SKM-1 treated with dmso at 0.1 percent for 144 hours (cell line): ENCODE data around the gene MMD.
"Not testable (repeated sequence)": the region's sequence is repeated elsewhere in the genome, so short reads cannot be mapped to it uniquely, and the experiment has no call there.

Experiments used
- DNase-seq: peaks from one replicate; lab custom pipeline; 2025; ENCODE audit not compliant: unreplicated experiment; lab: John Stamatoyannopoulos, UW

MMD gene

GRCh38 chr17:55444471-55445441 lies 23.1 kb upstream of the MMD start:
- peak; percentile 40 for DNase-seq

GRCh38 chr17:55443904-55444303 lies 22.3 kb upstream of the MMD start:
- DNase-seq: no peak

- no peak for DNase-seq
Measured at GRCh38 chr17:55442953-55443683, 21.5 kb upstream of the MMD start.

DNA sequence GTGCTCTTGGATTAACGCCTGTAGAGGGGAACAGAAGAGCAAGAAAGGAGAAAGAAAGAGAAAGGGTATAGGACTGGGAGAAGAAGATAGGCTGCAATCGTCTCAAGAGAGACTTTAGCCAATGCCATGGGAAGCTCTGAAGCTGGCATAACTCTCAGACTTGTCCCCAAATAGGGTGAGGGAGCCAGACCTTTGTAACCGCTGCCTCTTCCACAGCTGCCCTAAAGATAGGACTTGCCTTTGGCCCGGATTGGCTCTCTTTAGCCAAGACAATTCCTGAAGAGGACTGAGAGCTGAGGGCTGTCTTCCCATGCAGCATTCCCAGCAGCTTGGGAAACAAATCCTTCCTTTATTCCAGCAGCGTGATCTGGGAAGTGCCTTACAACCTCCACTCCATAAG lies 20.8 kb upstream of the MMD start:
- no peak for DNase-seq

DNA sequence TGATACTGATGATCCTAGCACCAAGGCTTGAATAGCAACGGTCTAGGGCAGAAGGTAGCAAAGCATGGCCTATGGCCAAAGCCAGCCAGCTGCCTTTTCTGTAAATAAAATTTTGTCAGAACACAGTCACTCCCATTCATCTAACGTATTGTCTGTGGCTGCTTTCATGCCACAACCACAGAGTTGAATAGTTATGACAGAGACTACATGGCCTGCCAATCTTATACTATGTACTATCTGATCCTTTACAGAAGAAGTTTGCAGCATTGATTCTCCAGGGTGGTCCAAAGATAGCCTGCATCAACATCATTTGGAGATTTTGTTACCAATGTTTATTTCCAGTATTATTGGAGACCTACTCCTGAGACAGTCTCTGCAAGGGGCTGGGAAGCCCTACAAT lies 19.9 kb upstream of the MMD start:
- DNase-seq: no peak

- no peak for DNase-seq
Measured at GRCh38 chr17:55440391-55440790, 18.8 kb upstream of the MMD start.

DNA sequence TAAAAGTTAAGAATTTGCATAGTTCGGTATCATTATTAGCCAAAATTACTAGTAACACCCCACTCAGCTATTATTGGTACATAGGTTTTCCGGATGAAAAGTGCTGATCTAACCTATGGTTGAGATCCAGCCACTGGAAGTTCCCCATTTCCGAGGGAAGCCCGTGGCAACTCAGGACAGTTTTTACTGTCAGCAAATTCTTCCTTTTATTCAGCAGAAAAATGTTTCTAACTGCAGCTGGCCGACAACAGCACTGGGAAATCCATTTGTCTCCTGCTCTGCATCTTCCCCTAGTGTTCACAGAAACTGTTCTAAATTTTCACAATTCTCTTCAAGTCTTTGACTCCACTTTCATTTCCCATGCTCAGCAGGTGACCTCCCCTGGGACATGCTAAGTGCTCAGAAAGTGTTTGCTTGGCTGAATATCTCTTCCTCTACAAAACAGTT lies 15.5 kb upstream of the MMD start:
- peak; percentile 13 for DNase-seq

DNA sequence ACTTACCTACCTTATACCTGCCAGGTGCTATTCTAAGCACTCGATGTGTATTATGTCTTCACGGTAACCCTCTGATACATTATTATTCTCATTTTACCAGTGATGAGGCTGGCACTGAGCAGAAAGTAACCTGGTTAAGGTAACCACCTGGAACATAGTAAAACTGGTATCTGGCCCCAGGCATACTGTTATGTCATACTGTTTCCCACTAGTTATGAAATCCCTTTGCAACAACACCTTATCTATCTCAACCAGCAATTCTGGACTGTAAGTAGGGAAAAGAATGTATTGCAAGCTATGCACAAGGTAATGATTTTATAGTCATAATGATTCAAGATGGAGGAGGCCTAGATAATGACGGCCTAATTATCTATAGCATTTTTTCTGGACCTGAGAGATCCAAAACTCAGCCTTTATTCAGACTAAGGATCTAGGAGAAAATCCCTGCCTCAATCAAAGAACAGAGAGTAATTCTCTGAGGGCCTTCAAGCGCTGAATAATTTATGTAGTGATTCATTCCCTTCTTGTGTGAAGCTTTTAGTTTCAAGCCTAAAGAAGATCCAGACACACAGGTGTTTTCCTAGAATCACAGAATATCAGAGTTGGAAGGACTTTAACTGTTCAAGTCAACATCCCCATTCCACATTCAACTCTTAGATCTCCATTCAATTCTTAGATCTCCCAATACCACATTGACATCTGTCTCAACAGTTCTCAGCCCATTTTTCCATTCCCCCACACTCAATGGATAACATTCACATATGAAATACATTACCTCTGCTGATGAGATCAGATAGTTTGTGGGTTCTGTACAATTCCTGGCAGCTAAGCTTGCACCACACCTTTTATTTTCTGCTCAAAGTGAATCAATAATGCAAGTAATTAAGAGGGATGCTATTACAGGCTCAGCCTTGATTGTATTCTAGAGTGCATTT lies 14.9 kb upstream of the MMD start:
- DNase-seq: no peak

DNA sequence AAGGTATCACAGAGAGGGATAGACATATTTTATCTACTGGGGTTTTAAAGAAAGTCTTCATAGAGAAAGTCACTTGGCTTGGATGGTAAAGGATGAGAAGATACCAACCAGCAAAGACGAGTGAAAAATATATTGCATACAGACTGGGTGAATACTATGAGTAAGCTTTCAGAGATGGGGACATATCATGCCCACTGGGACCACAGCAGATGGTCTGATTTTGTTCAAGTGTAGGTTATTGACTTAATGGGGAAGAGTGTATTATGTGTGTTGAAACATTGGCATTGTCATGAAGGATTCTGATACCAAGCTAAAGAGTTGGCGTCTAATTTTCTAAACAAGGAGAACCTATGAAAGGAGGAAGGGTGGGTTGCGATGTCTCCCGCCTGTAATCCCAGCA lies 13.8 kb upstream of the MMD start:
- no peak for DNase-seq

DNA sequence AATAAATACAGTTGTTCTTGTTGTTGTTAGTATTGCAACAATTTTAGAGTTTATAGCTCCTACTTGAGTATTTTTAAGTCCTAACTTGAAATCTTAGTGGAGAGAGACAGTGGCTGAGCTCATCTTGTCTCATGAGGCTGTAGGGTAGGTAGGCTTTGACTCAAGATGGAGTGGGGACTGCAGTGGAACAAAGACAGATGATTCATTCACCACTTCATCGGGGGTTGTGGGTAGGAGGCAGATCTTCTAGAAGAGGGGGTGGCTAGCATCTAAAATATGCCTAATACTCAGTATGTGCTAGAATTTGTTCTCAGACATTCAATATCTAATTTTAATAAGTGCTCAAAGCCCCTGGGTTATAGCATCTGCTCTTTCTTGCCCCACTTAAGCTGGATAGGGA lies 13.1 kb upstream of the MMD start:
- no peak for DNase-seq

- peak; percentile 44 for DNase-seq
Measured at GRCh38 chr17:55433629-55434422, 12.2 kb upstream of the MMD start.

- DNase-seq: no peak
Measured at GRCh38 chr17:55433029-55433628, 11.5 kb upstream of the MMD start.

GRCh38 chr17:55432358-55433028 lies 10.9 kb upstream of the MMD start:
- DNase-seq: no peak

- DNase-seq: not testable (repeated sequence)
Measured at GRCh38 chr17:55431914-55432313, 10.3 kb upstream of the MMD start.

DNA sequence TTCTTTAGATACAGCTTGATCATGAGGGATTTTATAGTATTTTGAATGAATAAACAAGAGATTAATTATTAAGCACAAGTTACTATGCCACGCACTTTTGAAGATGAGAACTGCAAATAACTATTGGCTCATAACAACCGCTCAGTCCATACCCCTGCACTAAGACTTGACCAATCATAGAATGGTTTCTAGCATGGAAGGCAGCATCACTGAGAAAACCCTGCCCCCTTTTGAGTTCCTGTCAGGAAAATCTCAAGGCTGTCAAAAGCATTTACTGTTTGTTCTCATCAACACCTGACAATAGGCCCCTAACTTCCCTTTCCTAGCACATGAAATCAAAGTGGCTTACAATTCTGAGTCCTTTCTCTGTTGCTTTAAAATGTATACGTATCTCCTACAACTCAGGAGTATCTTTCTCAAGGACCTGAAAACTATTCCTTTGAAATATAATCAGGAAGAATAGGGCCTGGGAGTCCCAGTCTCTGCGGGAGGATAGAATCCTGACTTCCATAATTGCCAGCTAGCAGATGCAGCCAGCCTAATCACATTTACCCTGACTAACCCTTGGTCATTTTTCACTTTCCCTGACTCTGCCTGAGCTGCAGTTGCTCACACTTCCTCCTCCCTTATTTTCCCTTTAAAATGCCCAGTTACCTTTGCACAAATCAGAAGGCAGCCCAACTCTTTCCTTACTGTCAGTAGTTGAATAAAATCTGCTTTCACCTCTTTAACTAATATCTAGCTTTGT lies 9.1 kb upstream of the MMD start:
- no peak for DNase-seq

GRCh38 chr17:55427587-55427882 lies 5.9 kb upstream of the MMD start:
- no peak for DNase-seq

DNA sequence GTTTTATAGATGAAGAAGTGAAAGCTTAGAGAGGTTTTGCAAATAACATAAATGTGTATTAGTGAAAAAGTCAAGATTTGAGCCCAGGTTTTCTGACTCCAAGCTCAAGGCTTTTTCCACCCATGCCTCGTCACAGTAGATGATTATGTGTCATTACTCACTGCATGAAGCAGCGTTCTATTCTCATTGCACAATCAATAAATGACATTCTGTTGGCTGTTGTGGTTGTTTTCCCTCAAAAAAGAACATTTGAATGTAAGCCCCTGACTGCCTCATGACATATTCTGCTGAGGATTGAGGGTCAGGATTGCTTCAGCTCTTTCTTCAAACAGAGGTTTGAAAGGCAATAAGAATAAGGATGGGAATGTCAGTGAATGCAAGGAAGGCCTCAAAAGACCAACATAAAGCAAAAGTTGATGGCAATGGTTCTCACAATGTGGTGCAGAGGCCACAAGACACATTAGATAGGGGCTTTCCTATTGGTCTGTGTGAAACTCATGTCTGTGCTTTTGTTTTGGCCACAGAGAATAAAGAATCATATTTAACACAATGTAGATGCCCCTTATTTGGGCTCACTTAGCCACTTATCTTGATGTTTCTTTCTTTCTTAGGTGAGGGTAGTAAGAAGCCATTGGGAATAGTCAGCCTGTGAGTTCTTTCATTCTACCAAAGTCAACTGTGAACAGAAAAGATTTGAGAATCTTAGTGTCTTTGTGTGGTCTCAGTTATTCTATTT lies 5.4 kb upstream of the MMD start:
- no peak for DNase-seq

DNA sequence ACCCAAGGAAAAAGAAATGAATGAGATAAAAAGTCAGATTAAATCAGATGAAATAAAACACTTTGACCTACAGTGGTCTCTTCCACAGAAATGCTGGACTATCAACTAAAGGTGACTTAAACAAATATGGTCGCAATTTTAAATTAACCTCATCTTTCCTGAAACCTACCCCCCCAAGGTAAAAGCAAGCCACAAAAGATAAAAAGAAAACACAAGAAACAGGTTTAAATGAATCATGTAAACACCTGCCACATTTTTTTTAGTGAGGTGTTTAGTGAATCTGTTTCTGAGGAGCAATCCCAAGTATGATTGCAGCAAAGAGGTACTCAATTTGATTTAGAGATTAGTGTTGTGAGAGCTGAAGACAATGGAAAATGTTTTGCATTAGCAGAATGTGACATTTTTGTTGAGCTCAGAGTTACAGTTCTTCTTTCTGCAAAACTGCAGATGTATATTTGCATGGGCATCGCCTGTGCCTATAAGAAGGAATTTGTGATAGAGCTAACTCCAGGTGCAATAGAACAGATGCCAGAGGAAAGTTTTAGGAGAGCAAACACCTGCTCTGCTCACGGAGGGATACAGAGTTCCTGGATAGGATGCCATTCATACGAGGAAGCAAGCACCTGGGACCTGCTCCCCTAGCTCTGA lies 3.4 kb upstream of the MMD start:
- DNase-seq: no peak
